Brain microvascular endothelial cell (primary cell): Measurements from ENCODE around the gene ASCC1.

Source experiments
- DNase-seq: peaks from one replicate; pipeline ENCODE4 v3.0.0-alpha.2; 2020
- H3K27ac ChIP-seq: fragments of 250-450 bp; sonication (Bioruptor Pico); 2 replicates; pipeline ENCODE4 v1.5.1; 2020; ENCODE audit warnings: mild to moderate bottlenecking, moderate library complexity
- H3K27me3 ChIP-seq: fragments of 250-450 bp; sonication (Bioruptor Pico); replicated peaks from 2 replicates; pipeline ENCODE4 v1.5.1; 2020; ENCODE audit warnings: mild to moderate bottlenecking
- H3K36me3 ChIP-seq: fragments of 250-450 bp; sonication (Bioruptor Pico); replicated peaks from 2 replicates; pipeline ENCODE4 v1.5.1; 2020; ENCODE audit warnings: mild to moderate bottlenecking
- H3K4me3 ChIP-seq: 2 replicates; pipeline ENCODE4 v1.5.1; 2011; ENCODE audit warnings: low read depth, mild to moderate bottlenecking, control low read depth, low read length, moderate library complexity
- in situ Hi-C: cut with HindIII; loops from 2 replicates; pipeline ENCODE4 v1.10.0; 2017; ENCODE audit warnings: low sequenced_read_pairs, low pct_ligation_motif_present
- TF ChIP-seq, protein P1 (sequence below): IDR thresholded peaks from 2 replicates; pipeline ENCODE4 v1.5.1; 2011; ENCODE audit warnings: low read depth, mild to moderate bottlenecking, moderate library complexity, low read length, control low read depth, inconsistent platforms; ENCODE audit errors: missing control alignments

ASCC1 gene

DNA sequence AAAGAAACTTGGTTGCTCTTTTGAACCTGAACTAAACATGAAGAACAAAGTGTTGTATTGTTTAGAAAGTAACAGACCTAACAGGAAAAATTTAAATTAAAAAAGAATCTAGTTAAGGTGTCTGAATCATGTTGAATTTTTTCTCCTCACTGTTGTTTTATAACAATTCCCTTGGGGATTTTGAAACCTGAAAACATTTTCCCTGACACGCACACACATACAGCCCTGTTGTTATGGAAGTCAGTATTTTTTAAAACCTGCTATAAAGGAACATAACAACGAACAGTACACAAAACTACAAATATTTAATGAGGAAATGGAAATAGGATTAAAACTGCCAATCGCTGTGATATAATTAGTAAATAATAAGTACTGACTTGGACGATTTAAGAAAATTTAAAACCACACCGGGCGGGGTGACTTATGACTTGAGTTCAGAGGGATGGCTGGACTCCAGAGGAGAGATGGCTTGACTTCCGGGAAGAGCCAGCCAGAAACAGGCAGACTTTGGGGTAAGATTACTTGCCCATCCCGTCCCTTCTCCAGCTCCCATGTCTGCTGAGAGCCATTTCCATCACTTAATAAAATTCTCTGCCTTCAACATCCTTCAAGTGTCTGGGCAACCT lies 111.5 kb downstream of the ASCC1 start:
- no peak overlapping the region for H3K27ac ChIP-seq

DNA sequence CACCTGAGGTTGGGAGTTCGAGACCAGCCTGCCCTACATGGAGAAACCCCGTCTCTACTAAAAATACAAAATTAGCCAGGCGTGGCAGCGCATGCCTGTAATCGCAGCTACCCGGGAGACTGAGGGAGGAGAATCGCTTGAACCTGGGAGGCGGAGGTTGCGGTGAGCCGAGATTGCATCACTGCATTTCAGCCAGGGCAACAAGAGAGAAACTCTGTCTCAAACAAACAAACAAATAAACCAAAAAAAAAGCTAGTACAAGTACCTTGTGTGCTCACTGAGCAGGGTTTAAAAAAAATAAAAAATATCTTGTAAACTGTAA lies 116.5 kb downstream of the ASCC1 start:
- Histone ChIP-seq H3K4me3 (no peak overlapping the region), H3K27me3 (no peaks in the 10 kb centered on the region), H3K27ac (no peak overlapping the region), H3K36me3 (peaks cover 3% of the 10 kb centered on the region)
- in situ Hi-C loops = no loop called here
- TF ChIP-seq, protein P1, sequence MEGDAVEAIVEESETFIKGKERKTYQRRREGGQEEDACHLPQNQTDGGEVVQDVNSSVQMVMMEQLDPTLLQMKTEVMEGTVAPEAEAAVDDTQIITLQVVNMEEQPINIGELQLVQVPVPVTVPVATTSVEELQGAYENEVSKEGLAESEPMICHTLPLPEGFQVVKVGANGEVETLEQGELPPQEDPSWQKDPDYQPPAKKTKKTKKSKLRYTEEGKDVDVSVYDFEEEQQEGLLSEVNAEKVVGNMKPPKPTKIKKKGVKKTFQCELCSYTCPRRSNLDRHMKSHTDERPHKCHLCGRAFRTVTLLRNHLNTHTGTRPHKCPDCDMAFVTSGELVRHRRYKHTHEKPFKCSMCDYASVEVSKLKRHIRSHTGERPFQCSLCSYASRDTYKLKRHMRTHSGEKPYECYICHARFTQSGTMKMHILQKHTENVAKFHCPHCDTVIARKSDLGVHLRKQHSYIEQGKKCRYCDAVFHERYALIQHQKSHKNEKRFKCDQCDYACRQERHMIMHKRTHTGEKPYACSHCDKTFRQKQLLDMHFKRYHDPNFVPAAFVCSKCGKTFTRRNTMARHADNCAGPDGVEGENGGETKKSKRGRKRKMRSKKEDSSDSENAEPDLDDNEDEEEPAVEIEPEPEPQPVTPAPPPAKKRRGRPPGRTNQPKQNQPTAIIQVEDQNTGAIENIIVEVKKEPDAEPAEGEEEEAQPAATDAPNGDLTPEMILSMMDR = no peak
- no peak for DNase-seq

More for the DNA sequence above, 111.5 kb downstream of the ASCC1 start:
- DNase-seq = no peak
- Histone ChIP-seq H3K36me3 (peaks cover 3% of the 10 kb centered on the region), H3K27me3 (no peaks in the 10 kb centered on the region), H3K4me3 (no peak overlapping the region)
- in situ Hi-C loops = no loop called here
- TF ChIP-seq, protein P1 = no peak

DNA sequence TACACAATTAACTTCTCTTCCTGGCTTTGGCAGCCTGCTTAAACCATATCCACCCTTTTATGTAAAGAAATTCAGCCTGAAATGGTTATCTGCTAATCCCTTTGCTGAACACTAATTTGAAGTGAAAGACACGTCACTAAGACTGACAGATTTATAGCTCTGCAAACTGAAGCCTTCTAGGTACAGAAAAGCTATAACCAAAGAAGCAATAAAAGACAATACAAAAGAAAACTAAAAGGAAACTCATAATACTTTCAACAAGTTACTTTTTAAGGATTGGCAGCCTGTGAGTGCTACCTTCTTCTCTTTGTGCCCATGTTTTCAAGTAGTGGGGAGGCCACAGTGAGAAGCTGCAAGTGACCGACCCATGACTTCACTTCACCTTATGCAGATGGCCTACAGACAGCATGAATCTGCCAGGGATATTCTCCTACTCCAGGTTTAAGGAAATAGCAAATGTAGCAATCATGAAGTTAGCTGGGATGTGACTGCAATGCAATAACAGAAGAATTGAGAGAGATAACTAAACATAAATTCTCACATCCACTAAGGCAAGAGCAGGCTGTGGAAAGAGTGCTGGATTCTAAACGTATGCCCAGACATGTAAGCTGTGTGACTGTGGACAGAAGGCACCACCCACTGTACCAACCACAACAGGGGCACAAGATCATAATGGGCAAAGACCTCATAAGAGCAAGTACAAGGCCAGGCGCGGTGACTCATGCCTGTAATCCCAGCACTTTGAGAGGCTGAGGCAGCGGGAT lies 117.1 kb downstream of the ASCC1 start:
- TF ChIP-seq, protein P1 = no peak
- no peak overlapping the region for H3K27ac ChIP-seq
- in situ Hi-C loops = no loop called here
- no peak overlapping the region for H3K4me3 ChIP-seq
- DNase-seq = no peak
- H3K36me3 ChIP-seq = peaks cover 3% of the 10 kb centered on the region
- no peaks in the 10 kb centered on the region for H3K27me3 ChIP-seq

GRCh38 chr10:72098301-72098835 lies 117.7 kb downstream of the ASCC1 start:
- Histone ChIP-seq H3K36me3 (peaks cover 3% of the 10 kb centered on the region), H3K4me3 (no peak overlapping the region), H3K27me3 (no peaks in the 10 kb centered on the region), H3K27ac (peak overlapping the region; percentile 14)
- in situ Hi-C loops = no loop called here
- TF ChIP-seq, protein P1 = no peak
- no peak for DNase-seq

- TF ChIP-seq, protein P1 = no peak
- H3K36me3 ChIP-seq = peaks cover 3% of the 10 kb centered on the region
- no peak overlapping the region for H3K4me3 ChIP-seq
- peak; percentile 99 for DNase-seq
- H3K27ac ChIP-seq = peak overlapping the region; percentile 74
- no peaks in the 10 kb centered on the region for H3K27me3 ChIP-seq
- in situ Hi-C loops = no loop called here
Observed at GRCh38 chr10:72097448-72098300, 118.4 kb downstream of the ASCC1 start.
